MCF 10A (cell line): Measurements from ENCODE around the gene ARL5A. TPM values are rescaled to one million over a fixed set of nuclear protein-coding genes. Genes with fewer than 3 reads are reported as not detected.

Source experiments
- BruUV-seq: library from RNA; stranded (reverse); fragments of 400-500 nt; replicated peaks from 2 replicates; lab custom pipeline; 2021; lab: Mats Ljungman, UMichigan
- CTCF ChIA-PET: fragments of 300-600 bp; sonication (Branson Sonifier 250); formaldehyde crosslinking; extraction: SDS; loops from one replicate; lab custom pipeline; 2021; ENCODE audit warnings: antibody characterized with exemption, inconsistent platforms; lab: Yijun Ruan, JAX
- POLR2A ChIA-PET: fragments of 300-600, 350-650 bp; sonication (Branson Sonifier 250); formaldehyde crosslinking; extraction: SDS; loops from one replicate; lab custom pipeline; 2020; ENCODE audit warnings: antibody characterized with exemption, inconsistent platforms; lab: Yijun Ruan, JAX
- DNase-seq: peaks from one replicate; pipeline ENCODE4 v3.0.0-alpha.2; 2018; ENCODE audit not compliant: unreplicated experiment
- H3K27ac Mint-ChIP-seq: one replicate; pipeline ENCODE4 v1.8.0; 2022; ENCODE audit warnings: mild to moderate bottlenecking, low read depth, mixed read lengths; ENCODE audit not compliant: unreplicated experiment
- H3K27me3 Mint-ChIP-seq: one replicate; pipeline ENCODE4 v1.8.0; 2022; ENCODE audit warnings: mixed read lengths; ENCODE audit not compliant: insufficient read depth, unreplicated experiment
- H3K36me3 Mint-ChIP-seq: one replicate; pipeline ENCODE4 v1.8.0; 2022; ENCODE audit warnings: mild to moderate bottlenecking, moderate library complexity, mixed read lengths; ENCODE audit not compliant: insufficient read depth, unreplicated experiment
- H3K4me1 Mint-ChIP-seq: one replicate; pipeline ENCODE4 v1.8.0; 2022; ENCODE audit warnings: mixed read lengths; ENCODE audit not compliant: insufficient read depth, unreplicated experiment
- H3K4me3 Mint-ChIP-seq: one replicate; pipeline ENCODE4 v1.8.0; 2022; ENCODE audit warnings: mild to moderate bottlenecking, moderate library complexity, mixed read lengths; ENCODE audit not compliant: unreplicated experiment
- H3K9me3 Mint-ChIP-seq: one replicate; pipeline ENCODE4 v1.8.0; 2022; ENCODE audit warnings: mixed read lengths; ENCODE audit not compliant: unreplicated experiment
- intact Hi-C: fragments of 100-400 bp; cut with micrococcal nuclease; formaldehyde crosslinking; loops from 2 replicates; pipeline ENCODE4 v1.14.1; 2022
- total RNA-seq: library from RNA; stranded (reverse); gene quantifications from 2 replicates; pipeline ENCODE4 v1.2.3, GENCODE V29; 2022
- TF ChIP-seq, protein P1 (sequence below): fragments of 200-600 bp; IDR thresholded peaks from one replicate; pipeline ENCODE4 v1.8.0; 2022; ENCODE audit warnings: antibody characterized with exemption, mild to moderate bottlenecking; ENCODE audit not compliant: unreplicated experiment

Gene ARL5A
- total RNA-seq, 1 experiment from 2014 or later: 34.8 TPM

- H3K27ac Mint-ChIP-seq: no peak overlapping the region
- peaks cover 4% of the 10 kb centered on the region for H3K9me3 Mint-ChIP-seq
These were observed 4.6 kb downstream of the ARL5A start for GRCh38 chr2:151823651-151824050.

GRCh38 chr2:151819920-151820319 lies 8.3 kb downstream of the ARL5A start:
- peaks cover 4% of the 10 kb centered on the region for H3K36me3 Mint-ChIP-seq
- H3K4me1 Mint-ChIP-seq: peaks cover 18% of the 10 kb centered on the region
- CTCF ChIA-PET: interaction anchor here (0.7 to 1.9 kb wide), 7 partner anchors 11 to 294 kb away, joined by 3 to 9 read pairs (median 3); no protein-coding TSS in a partner anchor
- BruUV-seq: no TSS peak
- intact Hi-C loops: loop anchor here (10.0 kb wide), 1 partner anchor 205 kb away; no protein-coding TSS in a partner anchor
- DNase-seq: no peak
- H3K4me3 Mint-ChIP-seq: no peak overlapping the region
- TF ChIP-seq, protein P1, sequence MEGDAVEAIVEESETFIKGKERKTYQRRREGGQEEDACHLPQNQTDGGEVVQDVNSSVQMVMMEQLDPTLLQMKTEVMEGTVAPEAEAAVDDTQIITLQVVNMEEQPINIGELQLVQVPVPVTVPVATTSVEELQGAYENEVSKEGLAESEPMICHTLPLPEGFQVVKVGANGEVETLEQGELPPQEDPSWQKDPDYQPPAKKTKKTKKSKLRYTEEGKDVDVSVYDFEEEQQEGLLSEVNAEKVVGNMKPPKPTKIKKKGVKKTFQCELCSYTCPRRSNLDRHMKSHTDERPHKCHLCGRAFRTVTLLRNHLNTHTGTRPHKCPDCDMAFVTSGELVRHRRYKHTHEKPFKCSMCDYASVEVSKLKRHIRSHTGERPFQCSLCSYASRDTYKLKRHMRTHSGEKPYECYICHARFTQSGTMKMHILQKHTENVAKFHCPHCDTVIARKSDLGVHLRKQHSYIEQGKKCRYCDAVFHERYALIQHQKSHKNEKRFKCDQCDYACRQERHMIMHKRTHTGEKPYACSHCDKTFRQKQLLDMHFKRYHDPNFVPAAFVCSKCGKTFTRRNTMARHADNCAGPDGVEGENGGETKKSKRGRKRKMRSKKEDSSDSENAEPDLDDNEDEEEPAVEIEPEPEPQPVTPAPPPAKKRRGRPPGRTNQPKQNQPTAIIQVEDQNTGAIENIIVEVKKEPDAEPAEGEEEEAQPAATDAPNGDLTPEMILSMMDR: no peak
- H3K27me3 Mint-ChIP-seq: no peaks in the 10 kb centered on the region
- POLR2A ChIA-PET: interaction anchor here (0.6 to 1.6 kb wide), 2 partner anchors 9 to 176 kb away, joined by 3 to 10 read pairs; partner anchors contain the start of gene ARL5A
- peaks cover 4% of the 10 kb centered on the region for H3K9me3 Mint-ChIP-seq
- H3K27ac Mint-ChIP-seq: no peak overlapping the region

More at GRCh38 chr2:151823651-151824050, 4.6 kb downstream of the ARL5A start:
- DNase-seq: no peak
- Mint-ChIP-seq H3K4me1 (peaks cover 24% of the 10 kb centered on the region), H3K36me3 (no peaks in the 10 kb centered on the region), H3K27me3 (no peaks in the 10 kb centered on the region), H3K4me3 (no peak overlapping the region)
- no TSS peak for BruUV-seq
- POLR2A ChIA-PET: interaction anchor here (0.6 kb wide), 1 partner anchor 298 kb away, joined by 3 read pairs; no protein-coding TSS in a partner anchor
- TF ChIP-seq, protein P1: no peak
- intact Hi-C loops: loop anchor here (10.0 kb wide), 1 partner anchor 201 kb away; no protein-coding TSS in a partner anchor
- CTCF ChIA-PET: interaction anchor here (0.9 to 2.0 kb wide), 4 partner anchors 10 to 201 kb away, joined by 4 to 12 read pairs (median 6); no protein-coding TSS in a partner anchor

DNA sequence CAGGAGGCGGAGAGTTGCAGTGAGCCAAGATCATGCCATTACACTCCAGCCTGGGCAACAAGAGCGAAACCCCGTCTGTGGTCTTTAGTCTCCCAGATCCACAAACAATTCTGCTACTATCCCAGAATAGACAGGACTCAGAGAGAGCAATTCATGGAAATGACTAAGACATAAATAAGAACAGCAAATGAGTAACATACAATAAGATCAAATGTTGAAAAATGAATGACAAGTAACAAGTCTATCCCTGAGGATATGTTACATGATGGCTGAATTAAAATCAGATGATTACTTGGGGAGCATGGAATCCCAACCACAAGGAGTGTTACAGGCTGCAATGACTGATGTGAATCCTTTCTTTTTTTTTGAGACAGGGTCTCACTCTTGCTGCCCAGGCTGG lies 10.3 kb downstream of the ARL5A start:
- H3K4me1 Mint-ChIP-seq: peaks cover 11% of the 10 kb centered on the region
- no peaks in the 10 kb centered on the region for H3K27me3 Mint-ChIP-seq
- H3K4me3 Mint-ChIP-seq: no peak overlapping the region
- POLR2A ChIA-PET: no interaction called here
- H3K27ac Mint-ChIP-seq: no peak overlapping the region
- no TSS peak for BruUV-seq
- CTCF ChIA-PET: interaction anchor here (0.9 to 2.9 kb wide), 2 partner anchors 9 to 10 kb away, joined by 3 to 18 read pairs; no protein-coding TSS in a partner anchor
- TF ChIP-seq, protein P1: no peak
- peaks cover 4% of the 10 kb centered on the region for H3K36me3 Mint-ChIP-seq
- peaks cover 4% of the 10 kb centered on the region for H3K9me3 Mint-ChIP-seq
- no peak for DNase-seq
- intact Hi-C loops: no loop called here

GRCh38 chr2:151816843-151817242 lies 11.4 kb downstream of the ARL5A start:
- Mint-ChIP-seq H3K4me3 (no peak overlapping the region), H3K36me3 (peaks cover 6% of the 10 kb centered on the region), H3K9me3 (peaks cover 4% of the 10 kb centered on the region), H3K27ac (no peak overlapping the region), H3K4me1 (peaks cover 6% of the 10 kb centered on the region), H3K27me3 (no peaks in the 10 kb centered on the region)
- no TSS peak for BruUV-seq
- CTCF ChIA-PET: interaction anchor here (0.6 to 2.9 kb wide), 5 partner anchors 9 to 487 kb away, joined by 3 to 18 read pairs (median 6); no protein-coding TSS in a partner anchor
- intact Hi-C loops: no loop called here
- POLR2A ChIA-PET: interaction anchor here (1.4 kb wide), 1 partner anchor 11 kb away, joined by 3 read pairs; the partner anchor contains the start of gene ARL5A
- TF ChIP-seq, protein P1: no peak
- DNase-seq: no peak
